ENCODE results near the gene BCLAF1.

The BCLAF1 gene

GRCh38 chr6:136254851-136255466, 34.7 kb downstream of the BCLAF1 start (continued):
- TF ChIP-seq PATZ1 (CRISPR knock-in tag; IDR thresholded peaks at IDR 0.05; ENCODE audit: borderline replicate concordance): no peak

- ATAC-seq: no peak
- TF ChIP-seq POU6F1 (CRISPR knock-in tag; IDR thresholded peaks at IDR 0.05; ENCODE audit: borderline replicate concordance, low read depth) (no peak), ZNF565 (CRISPR knock-in tag; conservative IDR thresholded peaks at IDR 0.05; ENCODE audit: low read depth) (no peak), ZC3H10 (CRISPR knock-in tag; IDR thresholded peaks at IDR 0.05) (no peak), OSR1 (CRISPR knock-in tag; IDR thresholded peaks at IDR 0.05) (no peak), ISL1 (CRISPR knock-in tag; IDR thresholded peaks at IDR 0.05) (no peak), ARNTL (CRISPR knock-in tag; IDR thresholded peaks at IDR 0.05; ENCODE audit: borderline replicate concordance, low read depth) (no peak), PPARA (CRISPR knock-in tag; IDR thresholded peaks at IDR 0.05; ENCODE audit: borderline replicate concordance) (no peak), RARB (CRISPR knock-in tag; IDR thresholded peaks at IDR 0.05) (no peak)
Measured at GRCh38 chr6:136253734-136254133, 35.9 kb downstream of the BCLAF1 start.

GRCh38 chr6:136252441-136252840, 37.2 kb downstream of the BCLAF1 start:
- ATAC-seq: no peak
- TF ChIP-seq BACH2 (CRISPR knock-in tag; IDR thresholded peaks at IDR 0.05; ENCODE audit: borderline replicate concordance) (no peak), PATZ1 (CRISPR knock-in tag; IDR thresholded peaks at IDR 0.05; ENCODE audit: borderline replicate concordance) (no peak), ZC3H10 (CRISPR knock-in tag; IDR thresholded peaks at IDR 0.05) (no peak), CREB5 (CRISPR knock-in tag; IDR thresholded peaks at IDR 0.05; ENCODE audit: low read depth) (no peak), ZFP30 (CRISPR knock-in tag; IDR thresholded peaks at IDR 0.05) (no peak), CSDC2 (CRISPR knock-in tag; IDR thresholded peaks at IDR 0.05) (no peak), TOX (CRISPR knock-in tag; IDR thresholded peaks at IDR 0.05; ENCODE audit: borderline replicate concordance) (no peak), RARB (CRISPR knock-in tag; IDR thresholded peaks at IDR 0.05) (no peak), ZFP3 (CRISPR knock-in tag; IDR thresholded peaks at IDR 0.05) (no peak), ZNF565 (CRISPR knock-in tag; conservative IDR thresholded peaks at IDR 0.05; ENCODE audit: low read depth) (no peak)

- TF ChIP-seq OSR1 (CRISPR knock-in tag; IDR thresholded peaks at IDR 0.05) (no peak), TCF4 (CRISPR knock-in tag; IDR thresholded peaks at IDR 0.05; ENCODE audit: borderline replicate concordance) (no peak)
- peak; percentile 19 for ATAC-seq
Measured at GRCh38 chr6:136251394-136251793, 38.3 kb downstream of the BCLAF1 start.

GRCh38 chr6:136250686-136251008, 39.0 kb downstream of the BCLAF1 start:
- TF ChIP-seq CSRNP3 (CRISPR knock-in tag; IDR thresholded peaks at IDR 0.05) (no peak), RARB (CRISPR knock-in tag; IDR thresholded peaks at IDR 0.05) (no peak), ZNF8 (CRISPR knock-in tag; IDR thresholded peaks at IDR 0.05) (no peak), TCF4 (CRISPR knock-in tag; IDR thresholded peaks at IDR 0.05; ENCODE audit: borderline replicate concordance) (no peak), ZFP30 (CRISPR knock-in tag; IDR thresholded peaks at IDR 0.05) (no peak), ISL1 (CRISPR knock-in tag; IDR thresholded peaks at IDR 0.05) (no peak), ZNF565 (CRISPR knock-in tag; conservative IDR thresholded peaks at IDR 0.05; ENCODE audit: low read depth) (no peak)
- peak; percentile 19 for ATAC-seq
